Measurements from ENCODE around the gene RAET1L. TPM values are rescaled to one million over a fixed set of nuclear protein-coding genes. Genes with fewer than 3 reads are reported as not detected.

Gene RAET1L
- total RNA-seq, 1 donor = not detected

DNA sequence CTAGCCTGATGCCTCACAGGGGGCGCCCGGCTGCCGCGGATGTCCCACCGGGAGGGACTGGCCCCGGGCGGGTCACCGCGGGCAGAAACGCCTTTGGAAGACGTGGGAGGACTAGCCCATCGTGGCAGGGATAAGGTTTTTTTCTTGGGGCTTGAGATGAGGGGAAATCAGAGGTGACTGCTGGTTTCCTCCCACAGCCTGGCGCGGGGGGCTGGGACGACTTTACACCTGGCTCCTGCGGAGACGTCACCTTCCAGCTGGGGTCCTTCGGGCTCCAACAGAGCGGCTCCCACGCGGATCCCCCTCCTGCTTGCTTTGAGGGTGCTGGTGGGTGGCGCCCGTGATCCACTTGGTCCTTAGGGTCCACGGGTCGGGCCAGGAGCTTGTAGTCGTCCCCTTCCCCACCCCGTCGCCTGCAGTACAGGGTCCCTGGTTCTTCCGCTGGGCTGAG is 32.2 kb upstream of the RAET1L start:
- no peak overlapping the region for H3K4me3 ChIP-seq (ENCODE audit: low read depth, low read length)
- no peak for DNase-seq (ENCODE audit: low read depth)
- TF ChIP-seq, protein P1, sequence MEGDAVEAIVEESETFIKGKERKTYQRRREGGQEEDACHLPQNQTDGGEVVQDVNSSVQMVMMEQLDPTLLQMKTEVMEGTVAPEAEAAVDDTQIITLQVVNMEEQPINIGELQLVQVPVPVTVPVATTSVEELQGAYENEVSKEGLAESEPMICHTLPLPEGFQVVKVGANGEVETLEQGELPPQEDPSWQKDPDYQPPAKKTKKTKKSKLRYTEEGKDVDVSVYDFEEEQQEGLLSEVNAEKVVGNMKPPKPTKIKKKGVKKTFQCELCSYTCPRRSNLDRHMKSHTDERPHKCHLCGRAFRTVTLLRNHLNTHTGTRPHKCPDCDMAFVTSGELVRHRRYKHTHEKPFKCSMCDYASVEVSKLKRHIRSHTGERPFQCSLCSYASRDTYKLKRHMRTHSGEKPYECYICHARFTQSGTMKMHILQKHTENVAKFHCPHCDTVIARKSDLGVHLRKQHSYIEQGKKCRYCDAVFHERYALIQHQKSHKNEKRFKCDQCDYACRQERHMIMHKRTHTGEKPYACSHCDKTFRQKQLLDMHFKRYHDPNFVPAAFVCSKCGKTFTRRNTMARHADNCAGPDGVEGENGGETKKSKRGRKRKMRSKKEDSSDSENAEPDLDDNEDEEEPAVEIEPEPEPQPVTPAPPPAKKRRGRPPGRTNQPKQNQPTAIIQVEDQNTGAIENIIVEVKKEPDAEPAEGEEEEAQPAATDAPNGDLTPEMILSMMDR (IDR thresholded peaks at IDR 0.05; ENCODE audit: insufficient read depth, low read length) = no peak

DNA sequence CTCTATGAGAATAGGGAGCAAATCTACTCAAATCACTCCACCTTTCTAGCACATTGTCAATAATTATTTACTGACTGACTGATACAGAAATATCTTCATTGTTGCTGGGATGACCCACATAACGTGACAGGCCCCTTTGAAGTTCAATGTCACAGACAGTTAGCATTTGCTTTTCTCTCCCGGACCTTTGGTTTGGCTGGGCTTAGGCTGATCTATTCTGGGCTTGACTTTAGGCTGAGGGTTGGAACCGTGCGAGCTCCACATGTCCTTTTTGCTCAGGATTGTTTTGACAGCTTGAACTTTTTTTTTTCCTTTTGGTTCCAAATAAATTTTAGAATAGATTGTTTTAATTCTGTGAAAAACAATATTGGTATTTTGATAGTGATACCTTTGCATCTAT is 31.6 kb upstream of the RAET1L start:
- no peak for DNase-seq (ENCODE audit: low read depth)
- H3K4me3 ChIP-seq (ENCODE audit: low read depth, low read length) = no peak overlapping the region
- TF ChIP-seq, protein P1 (IDR thresholded peaks at IDR 0.05; ENCODE audit: insufficient read depth, low read length) = no peak

DNA sequence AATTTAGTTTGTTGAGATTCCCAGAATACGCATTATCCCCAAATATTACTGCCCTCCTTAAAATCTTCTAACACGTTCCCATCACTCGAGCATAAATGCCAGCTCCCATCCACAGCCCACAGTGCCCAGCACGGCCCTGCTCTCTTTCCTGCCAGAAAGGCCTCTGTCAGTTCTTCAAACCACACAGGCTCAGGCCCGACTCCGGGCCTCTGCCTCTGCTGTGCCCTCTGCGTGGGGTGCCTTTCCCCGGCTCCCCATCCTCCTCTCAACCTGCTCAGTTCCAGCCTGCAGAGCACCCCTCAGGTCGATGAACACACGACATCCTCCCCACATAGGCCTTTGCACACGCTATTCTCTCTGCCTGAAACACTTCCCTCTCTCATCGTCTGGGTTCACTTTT is 30.8 kb upstream of the RAET1L start:
- TF ChIP-seq, protein P1 (IDR thresholded peaks at IDR 0.05; ENCODE audit: insufficient read depth, low read length) = no peak
- DNase-seq (ENCODE audit: low read depth) = no peak

DNA sequence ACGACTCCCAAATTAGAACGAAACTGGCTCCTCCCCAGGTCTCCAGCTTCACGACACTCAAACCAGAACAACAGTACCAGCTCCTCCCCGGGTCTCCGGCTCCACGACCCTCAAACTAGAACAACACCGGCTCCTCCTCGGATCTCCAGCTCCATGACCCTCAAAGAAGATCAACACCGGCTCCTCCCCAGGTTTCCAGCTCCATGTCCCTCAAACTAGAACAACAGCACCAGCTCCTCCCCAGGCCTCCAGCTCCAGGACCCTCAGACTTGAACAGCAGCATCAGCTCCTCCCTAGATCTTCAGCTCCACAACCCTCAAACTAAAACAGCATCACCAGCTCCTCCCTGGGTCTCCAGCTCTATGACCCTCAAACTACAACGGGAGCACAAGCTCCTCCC is 29.8 kb upstream of the RAET1L start:
- TF ChIP-seq, protein P1 (IDR thresholded peaks at IDR 0.05; ENCODE audit: insufficient read depth, low read length) = no peak
- DNase-seq (ENCODE audit: low read depth) = no peak
- H3K4me3 ChIP-seq (ENCODE audit: low read depth, low read length) = no peak overlapping the region

More for the DNA sequence above, 30.8 kb upstream of the RAET1L start:
- no peak overlapping the region for H3K4me3 ChIP-seq (ENCODE audit: low read depth, low read length)

DNA sequence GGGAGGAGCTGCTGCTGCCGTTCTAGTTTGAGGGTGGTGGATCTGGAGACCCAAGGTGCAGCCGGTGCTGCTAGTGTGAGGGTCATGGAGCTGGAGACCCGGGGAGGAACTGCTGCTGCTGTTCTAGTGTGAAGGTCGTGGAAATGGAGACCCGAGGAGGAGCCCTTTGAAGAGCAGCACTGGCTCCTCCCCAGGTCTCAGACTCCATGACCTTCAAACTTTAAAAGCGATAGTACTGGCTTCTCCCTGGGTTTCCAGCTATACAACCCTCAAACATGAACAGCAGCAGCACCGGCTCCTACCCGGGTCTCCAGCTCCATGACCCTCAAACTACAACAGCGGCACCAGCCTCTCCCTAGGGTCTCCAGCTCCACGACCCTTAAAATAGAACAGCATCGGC is 28.1 kb upstream of the RAET1L start:
- TF ChIP-seq, protein P1 (IDR thresholded peaks at IDR 0.05; ENCODE audit: insufficient read depth, low read length) = no peak

DNA sequence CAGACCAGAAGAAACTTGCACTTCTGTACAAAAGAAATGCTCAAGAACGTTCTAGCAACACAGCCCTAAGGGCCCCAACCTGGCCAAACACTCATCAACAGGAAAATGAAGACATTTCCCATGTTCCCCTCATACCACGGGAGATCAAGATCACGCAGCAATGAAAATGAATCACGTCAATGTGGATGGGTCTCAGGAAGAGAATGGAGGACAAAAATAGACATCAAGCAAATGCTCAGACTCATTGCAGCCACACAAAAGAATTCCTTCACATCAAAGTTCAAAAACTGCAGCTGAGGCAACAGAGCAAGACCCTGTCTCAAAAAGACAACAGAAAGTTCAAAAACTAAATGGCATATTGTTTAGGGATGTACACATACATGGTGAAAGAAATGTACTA is 25.5 kb upstream of the RAET1L start:
- TF ChIP-seq, protein P1 (IDR thresholded peaks at IDR 0.05; ENCODE audit: insufficient read depth, low read length) = no peak
- no peak for DNase-seq (ENCODE audit: low read depth)
- no peak overlapping the region for H3K4me3 ChIP-seq (ENCODE audit: low read depth, low read length)

More for the DNA sequence above, 28.1 kb upstream of the RAET1L start:
- no peak for DNase-seq (ENCODE audit: low read depth)
- H3K4me3 ChIP-seq (ENCODE audit: low read depth, low read length) = no peak overlapping the region

DNA sequence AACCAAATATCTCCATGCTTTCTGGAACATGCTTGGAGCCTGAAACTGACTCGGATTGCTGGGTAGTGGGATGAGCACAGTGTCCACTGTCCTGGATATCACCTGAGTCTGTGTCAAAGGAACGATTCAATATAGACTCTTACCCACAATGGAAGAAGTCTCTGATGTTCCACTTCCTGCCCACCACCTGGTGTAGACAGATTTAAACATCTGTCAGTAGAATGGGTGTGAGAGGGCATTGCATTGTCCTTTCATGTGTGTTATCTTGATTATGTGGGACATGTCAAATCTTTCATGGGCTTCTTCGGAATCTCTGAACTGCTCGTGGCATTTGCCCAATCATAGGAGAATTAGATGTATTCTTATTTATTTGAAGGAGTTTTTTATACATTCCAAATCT is 22.8 kb upstream of the RAET1L start:
- TF ChIP-seq, protein P1 (IDR thresholded peaks at IDR 0.05; ENCODE audit: insufficient read depth, low read length) = no peak
- no peak for DNase-seq (ENCODE audit: low read depth)
- no peak overlapping the region for H3K4me3 ChIP-seq (ENCODE audit: low read depth, low read length)

All from fibroblast of the aortic adventitia (primary cell).